GM19324 (cell line): ENCODE data around the gene TRIO.
"Not testable (repeated sequence)": the region's sequence is repeated elsewhere in the genome, so short reads cannot be mapped to it uniquely, and the experiment has no call there.

Source experiments
- ATAC-seq: cut with Tn5 transposase; IDR thresholded peaks from one replicate; pipeline ENCODE4 v1.9.1; 2021; ENCODE audit warnings: mild to moderate bottlenecking, moderate library complexity; ENCODE audit not compliant: unreplicated experiment, low FRiP score

The TRIO gene

DNA sequence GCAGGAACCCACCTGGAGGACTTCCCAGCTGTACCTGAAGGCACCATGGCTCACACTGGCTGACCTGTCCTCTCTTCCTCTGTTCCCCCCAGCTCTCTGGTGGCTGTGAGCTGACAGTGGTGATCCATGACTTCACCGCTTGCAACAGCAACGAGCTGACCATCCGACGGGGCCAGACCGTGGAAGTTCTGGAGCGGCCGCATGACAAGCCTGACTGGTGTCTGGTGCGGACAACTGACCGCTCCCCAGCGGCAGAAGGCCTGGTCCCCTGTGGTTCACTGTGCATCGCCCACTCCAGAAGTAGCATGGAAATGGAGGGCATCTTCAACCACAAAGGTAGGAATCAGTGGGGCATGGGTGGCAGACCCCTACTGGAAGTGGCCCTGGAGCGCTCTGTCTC, 276.5 kb downstream of the TRIO start:
- no peak for ATAC-seq

DNA sequence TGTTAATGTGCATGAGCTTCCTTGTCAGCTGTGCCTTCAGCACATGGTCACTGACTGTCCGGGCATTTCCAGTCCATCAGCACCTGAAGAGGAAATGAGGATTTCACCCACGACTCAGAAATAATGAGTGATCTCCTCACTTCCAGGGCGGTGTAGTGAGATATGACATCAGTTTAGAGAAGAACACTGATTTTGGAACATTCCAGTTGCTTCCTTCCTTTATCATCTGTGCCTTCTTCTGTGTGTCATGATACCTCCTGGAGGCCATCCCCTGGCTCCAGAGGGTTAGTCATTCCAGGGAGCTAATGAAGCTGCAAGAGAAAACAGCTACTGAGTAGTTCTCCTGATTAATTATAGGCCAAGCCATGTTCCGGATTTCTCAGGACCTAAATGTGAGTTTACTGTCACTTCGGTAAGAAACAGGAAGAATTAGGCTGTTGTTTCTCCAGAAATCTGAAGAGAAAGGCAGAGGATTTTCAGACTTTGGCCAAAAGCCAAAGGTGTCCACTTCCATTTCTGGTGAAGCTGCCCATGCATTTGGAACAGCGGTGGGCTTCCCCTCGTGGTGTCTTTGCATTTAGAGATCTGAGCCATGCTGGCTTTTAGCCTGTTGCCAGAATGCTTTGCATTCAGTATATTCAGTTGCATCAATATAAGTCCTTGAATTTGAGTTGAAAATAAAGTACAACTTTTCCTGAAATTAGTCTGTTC, 277.1 kb downstream of the TRIO start:
- ATAC-seq = no peak

DNA sequence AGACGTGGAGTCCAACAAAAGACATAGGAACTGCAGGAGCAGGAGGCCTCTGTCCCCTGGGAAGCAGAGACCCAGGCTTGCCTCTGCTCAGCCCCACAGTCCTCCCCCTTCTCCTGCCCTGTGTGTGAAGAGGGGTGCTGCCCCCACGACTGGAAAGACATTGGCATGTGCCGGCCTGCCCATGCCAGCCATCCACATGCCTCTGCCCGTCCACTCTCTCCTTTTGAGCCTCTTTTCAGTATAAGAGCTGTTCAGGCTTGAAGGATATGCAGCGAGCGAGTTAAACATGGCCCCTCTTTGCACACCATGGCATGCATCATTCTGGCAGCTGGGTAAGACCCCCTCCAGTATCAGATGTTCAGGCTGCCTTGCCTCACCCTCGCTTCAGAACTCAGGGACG, 278.7 kb downstream of the TRIO start:
- no peak for ATAC-seq

GRCh38 chr5:14424011-14424685, 281.0 kb downstream of the TRIO start:
- no peak for ATAC-seq

GRCh38 chr5:14425559-14425958, 282.4 kb downstream of the TRIO start:
- ATAC-seq = no peak

DNA sequence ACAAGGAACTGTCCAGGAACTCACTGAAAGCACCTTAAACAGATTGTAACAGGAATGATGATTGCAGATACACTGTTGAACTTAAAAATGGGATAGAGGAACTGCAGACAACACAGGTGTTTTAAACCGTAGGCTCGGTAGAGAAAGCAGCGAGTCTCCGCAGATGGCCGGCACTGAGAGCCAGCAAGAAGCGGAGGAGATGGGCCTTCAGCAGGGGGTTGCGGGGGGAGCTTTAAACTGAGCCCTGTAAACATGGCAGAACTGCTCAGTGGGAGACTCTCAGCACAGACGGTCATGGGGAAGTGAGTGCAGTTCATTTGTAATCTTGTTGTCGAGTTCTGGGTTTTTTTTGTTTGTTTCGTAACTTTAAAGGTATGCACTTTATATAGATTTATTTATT, 283.4 kb downstream of the TRIO start:
- ATAC-seq = no peak

- ATAC-seq = no peak
Measured at GRCh38 chr5:14428302-14429081, 285.4 kb downstream of the TRIO start.

DNA sequence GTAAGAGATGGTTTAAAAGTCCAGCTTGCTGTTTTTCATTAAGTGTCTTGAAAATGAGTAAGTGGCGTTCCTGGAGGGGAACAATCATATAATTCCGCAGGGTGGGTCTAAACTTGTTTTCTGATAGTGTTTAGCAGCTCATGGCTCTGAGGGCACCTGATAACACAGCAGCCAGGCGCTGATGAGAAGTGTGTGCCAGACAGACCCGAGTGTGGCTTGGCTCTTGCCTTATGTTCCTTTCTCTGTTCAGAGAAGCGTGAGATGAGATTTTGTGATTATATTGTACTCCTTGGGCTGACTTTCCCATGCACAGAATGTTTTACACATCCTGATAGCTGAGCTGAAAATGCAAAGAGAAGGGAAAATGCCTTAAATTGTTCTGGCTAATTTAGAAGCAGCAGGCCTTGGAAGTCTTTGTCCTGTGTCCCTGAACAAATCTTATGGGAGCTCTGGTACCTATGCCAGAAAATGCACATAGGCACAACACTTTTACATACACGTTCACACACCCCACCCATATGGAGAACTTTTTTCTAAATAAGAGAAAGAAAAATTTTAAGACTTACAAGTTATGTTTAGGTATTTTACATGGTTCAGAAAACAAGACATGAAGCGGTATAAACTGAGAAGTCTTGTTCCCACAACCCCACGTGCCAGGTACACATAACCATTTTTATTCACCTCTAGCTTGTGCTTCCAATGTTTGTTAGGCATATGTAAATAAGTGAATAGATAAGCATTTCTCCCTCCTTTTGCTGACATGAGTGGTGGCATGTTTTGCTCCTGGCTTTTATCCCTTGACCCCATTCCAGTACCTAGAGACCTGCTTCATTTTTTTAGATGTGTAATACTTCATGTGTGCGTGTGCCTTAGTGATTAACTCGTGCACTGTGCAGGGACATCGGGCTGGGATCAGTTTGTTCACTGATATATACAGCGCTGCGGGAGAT, 286.2 kb downstream of the TRIO start:
- no peak for ATAC-seq

- no peak for ATAC-seq
Measured at GRCh38 chr5:14431534-14431933, 288.4 kb downstream of the TRIO start.

- no peak for ATAC-seq
Measured at GRCh38 chr5:14432931-14433589, 289.9 kb downstream of the TRIO start.

- no peak for ATAC-seq
Measured at GRCh38 chr5:14435481-14435880, 292.3 kb downstream of the TRIO start.

GRCh38 chr5:14436122-14436521, 293.0 kb downstream of the TRIO start:
- ATAC-seq = not testable (repeated sequence)

GRCh38 chr5:14436801-14437542, 293.8 kb downstream of the TRIO start:
- ATAC-seq = no peak

DNA sequence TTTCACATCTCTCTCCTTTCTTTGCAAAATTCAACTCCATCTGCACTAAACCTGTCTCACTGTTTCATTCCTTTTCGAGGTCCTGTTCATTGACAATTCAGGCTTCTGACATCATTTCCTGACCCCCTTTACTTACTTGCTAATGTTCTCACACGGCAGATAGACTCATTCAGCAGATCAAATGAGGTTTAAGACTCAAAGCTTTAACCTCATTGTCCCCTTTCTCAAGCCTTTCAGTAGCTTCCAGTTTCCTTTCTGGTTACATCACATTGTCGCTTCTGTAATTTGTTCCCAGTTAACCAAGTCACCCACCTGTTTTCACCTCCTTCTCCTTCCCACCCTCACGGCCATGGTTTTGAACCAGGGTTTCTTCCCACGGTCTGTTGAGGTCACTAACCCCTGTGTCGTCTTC, 295.1 kb downstream of the TRIO start:
- no peak for ATAC-seq

DNA sequence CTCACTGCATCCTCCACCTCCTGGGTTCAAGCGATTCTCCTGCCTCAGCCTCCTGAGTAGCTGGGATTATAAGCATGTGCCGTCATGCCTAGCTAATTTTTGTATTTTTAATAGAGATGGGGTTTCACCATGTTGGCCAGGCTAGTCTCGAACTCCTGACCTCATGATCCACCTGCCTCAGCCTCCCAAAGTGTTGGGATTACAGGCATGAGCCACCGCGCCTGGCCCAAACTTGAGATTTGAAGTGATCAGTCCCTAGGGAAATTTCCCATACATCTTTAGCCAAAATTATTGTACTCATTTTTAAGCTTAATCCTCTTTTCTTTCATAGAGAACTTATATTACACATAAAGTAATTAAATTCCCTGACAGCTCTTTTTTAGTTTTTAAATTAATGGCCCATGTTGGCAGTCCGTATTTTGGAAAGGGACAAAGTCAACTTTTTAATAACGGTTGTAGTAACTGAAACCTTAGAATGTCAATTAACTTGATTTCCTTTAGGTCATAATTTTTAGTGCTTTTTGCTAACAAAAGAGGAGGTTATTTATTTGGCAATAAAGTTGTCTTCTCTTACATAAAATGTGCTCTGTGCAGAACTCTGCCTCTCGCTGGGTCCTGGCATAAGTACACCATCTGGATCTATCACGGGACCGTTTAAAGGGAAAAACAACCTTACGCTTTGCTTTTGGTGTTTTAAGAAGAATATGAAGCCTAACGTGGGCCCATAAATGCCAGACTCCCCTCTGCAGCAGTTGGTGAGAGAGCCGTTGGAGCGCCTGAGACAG, 296.1 kb downstream of the TRIO start:
- no peak for ATAC-seq

- no peak for ATAC-seq
Measured at GRCh38 chr5:14440223-14440581, 297.1 kb downstream of the TRIO start.

- ATAC-seq = no peak
Measured at GRCh38 chr5:14440582-14441431, 297.7 kb downstream of the TRIO start.

GRCh38 chr5:14441641-14442040, 298.5 kb downstream of the TRIO start:
- no peak for ATAC-seq
